Epithelial cell of umbilical artery (primary cell): ENCODE results near the gene ANKRD18A. TPM values are rescaled to one million over a fixed set of nuclear protein-coding genes. Genes with fewer than 3 reads are reported as not detected.

Experiments used
- total RNA-seq: library from RNA; depleted of rRNA; stranded (reverse); fragments of >200 nt; gene quantifications from 2 replicates; pipeline ENCODE4 v1.2.3, GENCODE V29; 2014

Gene ANKRD18A
- under 0.01 TPM in 2 replicates for total RNA-seq

GRCh38 chr9:38620483-38621433, at the start of gene ANKRD18A:
Gene ANKRD18A (minus strand): TSS chr9:38620596. CDS start chr9:38620285, 311 bp downstream.

Other genes starting within 250 kb of the ANKRD18A start
- gene ALDH1B1, start 227.9 kb downstream of the ANKRD18A start, total RNA-seq: 22.6 and 24.7 TPM in 2 replicates
- 0.32 TPM in 1 of 2 replicates, not detected in the other for gene IGFBPL1, start 196.1 kb downstream of the ANKRD18A start, total RNA-seq
- not detected in 2 replicates for gene FAM240B, start 99.5 kb upstream of the ANKRD18A start, total RNA-seq